Gastrocnemius medialis (tissue), 4 donors: ENCODE data around the gene B4GAT1. TPM values are rescaled to one million over a fixed set of nuclear protein-coding genes. Genes with fewer than 3 reads are reported as not detected.

ENCODE experiments used
- total RNA-seq, 4 donors: library from RNA; depleted of rRNA; stranded (reverse); fragments of >200 nt; gene quantifications; one replicate each; pipeline versions ENCODE4 v1.1.0 to v1.2.3, GENCODE V29; 2016

Gene B4GAT1
- total RNA-seq, 4 donors from 2014 or later = 30.3 to 59.7 (median 40.4) TPM

Other genes starting within 250 kb of the B4GAT1 start
- 10 to 100 TPM; 28.4 to 58.7 (median 51.2) TPM for gene KLC2, start 89.9 kb downstream of the B4GAT1 start, total RNA-seq
- gene RAB1B, start 79.0 kb downstream of the B4GAT1 start, total RNA-seq = 100 to 1,000 TPM in 3 of 4 donors, 10 to 100 TPM in 1; 96.0 to 194 (median 130) TPM
- gene CNIH2, start 69.5 kb downstream of the B4GAT1 start, total RNA-seq = not detected
- 100 to 1,000 TPM; 106 to 137 (median 113) TPM for gene YIF1A, start 58.5 kb downstream of the B4GAT1 start, total RNA-seq
- not detected for gene TMEM151A, start 55.7 kb downstream of the B4GAT1 start, total RNA-seq
- 1 to 10 TPM in 3 of 4 donors, under 1 TPM in 1; 0.46 to 4.6 (median 2.8) TPM for gene CD248, start 30.6 kb downstream of the B4GAT1 start, total RNA-seq
- 1 to 10 TPM; 1.9 to 9.7 (median 7.0) TPM for gene RIN1, start 11.2 kb downstream of the B4GAT1 start, total RNA-seq
- 10 to 100 TPM; 40.1 to 73.5 (median 64.8) TPM for gene BRMS1, start 2.5 kb downstream of the B4GAT1 start, total RNA-seq
- 100 to 1,000 TPM in 1 of 4 donors, 10 to 100 TPM in 3; 39.2 to 106 (median 70.6) TPM for gene SLC29A2, start 24.1 kb upstream of the B4GAT1 start, total RNA-seq
- not detected for gene NPAS4, start 73.4 kb upstream of the B4GAT1 start, total RNA-seq
- 10 to 100 TPM; 35.1 to 64.1 (median 52.5) TPM for gene MRPL11, start 91.2 kb upstream of the B4GAT1 start, total RNA-seq
- gene PELI3, start 119.3 kb upstream of the B4GAT1 start, total RNA-seq = 10 to 100 TPM; 26.1 to 55.9 (median 37.3) TPM
- 10 to 100 TPM; 28.5 to 58.5 (median 37.4) TPM for gene DPP3, start 132.8 kb upstream of the B4GAT1 start, total RNA-seq
- gene BBS1, start 163.0 kb upstream of the B4GAT1 start, total RNA-seq = 10 to 100 TPM; 19.8 to 34.5 (median 31.2) TPM
- gene ZDHHC24, start 198.4 kb upstream of the B4GAT1 start, total RNA-seq = 10 to 100 TPM in 2 of 4 donors, 1 to 10 TPM in 2; 7.2 to 13.0 (median 11.2) TPM
- gene ACTN3, start 199.3 kb upstream of the B4GAT1 start, total RNA-seq = 1 to 10 TPM in 3 of 4 donors, under 1 TPM in 1; 0.85 to 2.4 (median 1.2) TPM
- 10 to 100 TPM; 49.1 to 87.0 (median 60.6) TPM for gene CTSF, start 221.0 kb upstream of the B4GAT1 start, total RNA-seq
- gene CCDC87, start 245.4 kb upstream of the B4GAT1 start, total RNA-seq = under 1 TPM in 2 of 4 donors, not detected in 2; 0.13 to 0.41 TPM
- gene CCS, start 245.6 kb upstream of the B4GAT1 start, total RNA-seq = 10 to 100 TPM in 3 of 4 donors, 1 to 10 TPM in 1; 9.0 to 12.3 (median 11.7) TPM